Activated CD4-positive, alpha-beta T cell treated with anti-CD3 and anti-CD28 coated beads, Interleukin-2, amount 50 U/mL, for 16 hours (primary cell): ENCODE data around the gene SCIMP.
"Not testable (repeated sequence)": the region's sequence is repeated elsewhere in the genome, so short reads cannot be mapped to it uniquely, and the experiment has no call there.

Source experiments
- DNase-seq: peaks from one replicate; pipeline ENCODE4 v3.0.0-alpha.2; 2020

Gene SCIMP

DNA sequence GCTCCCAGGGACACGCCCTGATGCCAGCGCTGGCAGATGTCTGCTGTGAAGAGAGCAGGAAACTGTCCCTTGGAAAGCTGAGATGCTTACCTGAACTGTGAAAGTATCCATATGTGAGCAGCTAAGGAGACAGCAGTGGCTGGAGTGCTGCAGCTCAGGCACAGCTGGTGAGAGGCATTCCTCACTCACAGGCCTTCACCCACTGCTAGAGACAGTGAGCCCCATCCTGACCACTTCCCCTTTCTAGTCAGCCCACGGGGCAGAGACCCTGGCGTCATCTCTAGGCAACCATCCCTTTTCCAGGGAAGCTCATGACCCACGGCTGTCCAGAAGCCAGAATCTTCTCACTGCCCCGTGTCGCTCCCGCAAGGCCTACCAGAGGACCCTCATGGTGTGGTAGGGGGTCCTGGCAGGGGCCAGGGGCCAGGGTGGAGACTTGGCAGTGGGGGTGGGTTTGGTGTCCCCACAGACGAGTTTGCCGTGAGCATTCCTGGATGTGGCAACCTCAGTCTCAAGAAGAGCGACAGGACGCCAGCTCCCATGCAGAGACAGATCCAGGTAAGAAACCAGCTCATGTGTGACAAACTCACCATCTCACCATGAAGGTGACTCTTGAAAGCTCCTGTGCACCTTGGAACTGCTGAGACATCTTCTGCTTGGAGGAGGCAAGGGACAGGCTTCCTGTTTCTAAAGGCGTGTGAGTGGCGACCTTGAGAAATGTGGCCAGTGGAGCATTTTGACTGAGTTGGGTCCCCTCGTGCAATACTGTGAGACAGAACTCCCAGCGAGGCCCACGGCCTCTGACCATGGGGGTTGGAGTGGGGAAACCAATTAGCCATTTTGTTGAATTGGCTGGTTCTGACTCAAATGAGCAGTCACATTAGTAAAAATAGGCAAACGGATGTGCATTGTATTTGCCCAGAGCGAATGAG is at the start of gene SCIMP:
SCIMP (minus strand) TSS at position 216 of the 932 bp plus-strand sequence; CDS start at position 111, 105 bp downstream.
- no peak for DNase-seq

DNA sequence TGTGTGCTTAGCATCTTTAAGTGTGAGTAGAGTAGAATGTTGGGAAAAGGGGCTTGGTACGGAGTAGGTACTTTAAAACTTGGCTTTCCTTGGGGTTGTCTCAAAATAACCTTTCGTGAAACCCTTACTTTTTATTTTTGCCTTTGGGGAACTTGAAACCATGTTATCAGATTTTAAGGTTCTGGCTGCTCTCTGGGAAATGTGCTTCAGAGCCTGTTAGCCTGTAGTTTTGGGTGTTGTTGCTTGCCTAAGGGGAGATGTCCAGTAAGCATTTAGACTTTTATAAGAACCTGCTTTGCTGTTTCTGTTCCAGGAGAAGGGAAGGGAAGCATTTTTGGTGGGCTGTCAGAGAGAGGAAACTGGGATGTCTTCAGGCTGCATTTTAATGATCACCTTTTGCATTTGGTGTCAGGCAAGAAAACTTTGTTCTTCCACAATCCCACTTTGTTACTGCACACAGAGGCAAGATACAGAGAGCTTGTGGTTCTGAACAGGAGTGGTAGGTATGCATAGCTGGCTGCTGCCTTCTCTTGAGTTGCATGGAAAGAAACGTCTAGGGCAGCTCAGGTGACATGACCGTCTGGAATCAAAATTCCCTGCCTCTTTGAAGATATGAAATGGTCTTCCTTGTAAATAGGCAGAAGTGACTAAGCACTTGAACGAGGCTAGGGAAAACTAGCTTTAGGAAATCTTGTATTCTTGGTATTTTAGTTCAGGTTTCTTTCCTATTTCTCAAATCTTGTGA is 49.1 kb upstream of the SCIMP start:
- no peak for DNase-seq

DNA sequence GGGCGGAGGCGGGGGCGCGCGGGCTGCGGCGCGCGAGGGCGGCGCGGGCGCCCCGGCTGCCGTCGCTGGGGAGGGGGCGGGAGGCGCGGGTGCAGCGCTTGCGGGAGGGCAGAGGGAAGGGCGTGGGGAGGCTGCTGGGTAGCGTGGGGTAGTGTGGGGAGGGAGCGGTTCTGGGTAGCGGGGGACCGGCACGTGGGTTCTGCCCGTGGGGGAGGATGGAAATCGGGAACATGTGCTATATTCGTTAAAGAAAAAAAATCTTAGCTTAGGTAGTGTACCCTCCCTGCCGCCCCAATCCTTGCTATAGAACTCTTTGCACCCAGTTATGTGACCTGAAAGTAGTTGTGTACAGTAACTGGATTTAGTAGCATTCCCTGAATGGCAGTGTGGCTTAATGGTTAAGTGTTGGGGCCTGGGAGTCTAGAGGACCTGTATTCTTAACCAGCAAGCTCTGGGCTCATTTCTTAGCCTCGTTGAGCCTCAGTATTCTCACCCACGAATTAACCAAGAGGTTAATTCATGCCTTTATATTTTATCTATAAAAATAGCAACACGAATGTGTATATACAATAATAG is 48.1 kb upstream of the SCIMP start:
- DNase-seq, result peak; percentile 39

DNA sequence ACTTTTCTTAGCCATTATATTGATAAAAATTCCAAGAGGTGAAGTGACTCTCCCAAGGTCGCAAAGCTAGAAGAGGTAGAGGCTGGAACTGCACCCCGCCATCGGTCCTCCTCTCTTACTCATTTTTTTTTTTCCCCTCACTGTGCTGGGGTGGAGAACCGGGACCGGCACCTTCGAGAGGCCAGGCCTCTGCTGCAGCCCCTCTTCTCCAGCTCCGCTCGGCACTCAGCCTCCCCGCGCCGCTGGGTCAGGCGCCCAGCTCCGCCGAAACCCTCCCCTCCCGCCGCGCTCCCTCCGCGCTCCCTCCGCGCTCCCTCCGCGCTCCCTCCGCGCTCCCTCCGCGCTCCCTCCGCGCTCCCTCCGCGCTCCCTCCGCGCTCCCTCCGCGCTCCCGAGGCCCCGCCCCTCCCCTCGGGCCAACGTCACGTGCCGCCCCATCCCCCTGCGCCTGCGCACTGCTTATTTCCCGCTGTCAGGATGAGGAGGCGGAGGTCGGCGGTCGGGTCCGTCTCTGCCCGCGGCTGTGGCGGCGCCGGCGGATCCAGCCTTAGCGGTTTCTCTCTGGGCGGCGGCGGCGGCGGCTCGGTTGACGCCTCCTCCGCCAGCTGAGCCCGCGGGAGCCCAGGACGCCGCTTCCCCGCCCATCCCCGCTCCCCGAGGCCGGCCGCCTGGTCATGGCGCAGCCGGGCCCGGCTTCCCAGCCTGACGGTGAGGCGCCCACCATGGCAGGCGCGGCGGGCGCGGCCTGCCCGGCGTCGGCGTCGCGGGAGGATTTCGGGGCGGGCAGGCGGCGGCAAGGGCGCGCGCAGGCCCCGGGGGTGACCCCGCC is 47.4 kb upstream of the SCIMP start, which contains the start of gene RABEP1:
RABEP1 (plus strand) TSS at position 471 of the 828 bp plus-strand sequence; CDS start at position 674, 203 bp downstream.
- DNase-seq, result peak; percentile 94

DNA sequence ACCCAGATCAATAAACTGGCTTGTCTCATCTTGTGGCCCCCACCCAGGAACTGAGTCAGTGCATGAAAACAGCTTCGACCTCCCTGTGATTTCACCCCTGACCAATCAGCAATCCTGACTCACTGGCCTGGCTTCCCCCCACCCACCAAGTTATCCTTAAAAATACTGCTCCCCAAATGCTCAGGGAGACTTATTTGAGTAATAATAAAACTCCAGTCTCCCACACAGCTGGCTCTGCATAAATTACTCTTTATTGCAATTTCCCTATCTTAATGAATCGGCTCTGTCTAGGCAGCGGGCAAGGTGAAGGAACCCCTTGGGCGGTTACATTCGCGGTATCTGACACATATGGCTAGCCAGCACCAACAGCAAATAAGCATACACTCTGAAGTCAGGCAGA is 37.7 kb upstream of the SCIMP start:
- peak; percentile 23 for DNase-seq

DNA sequence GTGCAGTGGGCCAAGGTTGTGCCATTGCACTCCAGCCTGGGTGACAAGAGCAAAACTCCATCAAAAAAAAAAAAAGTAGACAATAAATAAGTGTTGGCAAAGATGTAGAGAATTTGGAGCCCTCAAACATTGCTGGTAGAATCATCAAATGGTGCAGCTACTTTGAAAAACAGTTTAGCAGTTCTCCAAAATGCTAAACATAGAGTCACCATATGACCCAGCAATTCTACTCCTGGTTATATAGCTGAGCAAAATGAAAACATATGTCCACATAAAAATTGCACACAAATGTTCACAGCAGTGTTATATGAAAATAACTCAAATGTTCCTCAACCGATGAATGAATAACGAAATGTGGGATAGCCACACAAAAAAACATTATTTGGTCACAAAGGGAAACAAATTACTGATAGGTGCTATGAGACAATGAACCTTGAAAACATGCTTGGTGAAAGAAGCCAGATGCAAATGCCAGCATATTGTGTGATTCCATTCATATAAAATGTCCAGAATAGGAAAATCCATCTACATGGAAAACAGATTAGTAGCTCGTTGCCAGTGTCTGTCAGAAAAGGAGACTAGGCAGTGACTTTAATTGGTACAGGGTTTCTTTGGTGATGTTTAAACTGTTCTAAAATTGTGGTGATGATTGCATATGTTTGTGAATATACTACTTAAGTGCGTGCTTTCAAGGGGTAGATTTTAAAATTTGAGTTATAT is 34.7 kb upstream of the SCIMP start:
- DNase-seq, result no peak

DNA sequence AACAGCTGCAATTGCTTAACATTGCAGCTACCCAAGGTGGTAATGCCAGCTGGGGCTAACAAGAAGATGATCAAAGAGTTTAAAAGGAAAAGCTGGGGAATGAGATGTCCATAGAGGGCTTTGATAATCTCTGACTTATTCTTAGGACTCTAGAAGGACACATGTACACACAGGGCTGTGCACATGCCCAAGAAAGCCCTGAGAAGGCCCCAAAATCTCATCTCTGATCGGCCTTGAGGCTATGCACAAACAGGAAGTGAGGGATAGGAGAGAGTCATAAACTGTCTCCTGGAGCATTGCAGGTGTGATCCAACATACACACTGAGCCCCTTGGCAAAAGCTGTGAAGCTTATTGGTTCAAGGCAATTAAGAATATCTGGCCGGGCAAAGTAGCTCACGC is 30.2 kb upstream of the SCIMP start:
- DNase-seq, result no peak

DNA sequence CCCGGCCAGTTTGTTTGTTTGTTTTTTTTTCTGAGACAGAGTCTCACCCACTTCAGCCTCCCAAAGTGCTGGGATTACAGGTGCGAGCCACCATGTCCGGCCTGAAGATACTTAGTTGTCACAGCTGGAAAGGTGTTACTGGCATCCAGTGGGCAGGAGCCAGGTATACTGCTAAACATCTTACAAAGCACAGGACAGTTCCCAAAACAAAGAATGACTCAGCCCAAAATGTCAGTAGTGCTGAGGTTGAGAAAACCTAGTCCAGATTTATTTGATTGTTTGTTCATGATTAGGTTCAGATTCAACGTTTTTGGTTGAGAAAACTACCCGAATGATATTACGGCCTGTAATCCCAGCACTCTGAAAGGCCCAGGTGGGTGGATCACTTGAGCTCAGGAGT is 28.8 kb upstream of the SCIMP start:
- DNase-seq, result no peak

DNA sequence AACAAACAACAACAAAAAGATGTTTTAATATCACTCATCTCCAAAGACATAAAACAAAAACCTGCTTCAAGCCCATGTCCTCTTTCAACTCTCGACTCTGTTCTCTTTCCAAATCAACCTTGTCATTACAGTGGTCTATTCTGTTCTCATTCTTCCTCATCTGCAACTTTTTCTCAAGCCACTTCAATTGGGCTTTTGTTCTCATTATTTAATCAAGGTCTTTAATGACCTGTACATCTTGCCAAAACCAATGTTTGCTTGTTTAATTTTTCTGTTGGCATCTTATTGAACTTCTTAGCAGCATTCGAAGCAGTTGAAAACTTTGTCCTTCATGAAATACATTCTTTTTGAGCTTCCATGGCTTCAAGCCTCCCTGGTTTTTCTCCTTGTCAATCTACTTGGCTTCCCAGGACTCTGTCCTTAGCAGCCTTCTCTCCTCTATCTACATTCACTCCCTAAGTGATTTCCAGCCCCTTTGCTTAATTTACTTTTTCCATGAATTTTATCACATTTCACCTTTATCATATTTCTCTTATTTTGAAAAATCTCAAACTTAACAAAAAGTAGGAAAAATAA is 27.8 kb upstream of the SCIMP start:
- DNase-seq, result no peak

DNA sequence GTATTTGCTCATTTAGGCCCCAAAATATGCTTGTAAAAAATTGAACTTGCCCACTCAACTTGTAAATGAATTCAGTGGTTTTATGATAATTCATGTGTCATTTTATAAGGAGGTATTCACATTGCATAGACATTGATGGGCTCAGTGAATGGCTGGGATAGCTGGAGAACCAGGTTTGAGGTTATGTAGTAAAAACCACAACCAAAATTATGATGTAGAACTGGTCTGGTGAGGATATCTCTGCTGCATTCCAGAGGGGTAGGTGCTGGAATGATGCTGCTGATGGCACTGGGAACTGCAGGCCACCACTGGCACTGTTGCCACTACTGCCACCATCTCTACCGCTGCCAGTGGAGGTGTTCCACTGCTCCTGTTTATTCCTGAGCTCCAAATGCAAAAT is 25.9 kb upstream of the SCIMP start:
- no peak for DNase-seq

DNA sequence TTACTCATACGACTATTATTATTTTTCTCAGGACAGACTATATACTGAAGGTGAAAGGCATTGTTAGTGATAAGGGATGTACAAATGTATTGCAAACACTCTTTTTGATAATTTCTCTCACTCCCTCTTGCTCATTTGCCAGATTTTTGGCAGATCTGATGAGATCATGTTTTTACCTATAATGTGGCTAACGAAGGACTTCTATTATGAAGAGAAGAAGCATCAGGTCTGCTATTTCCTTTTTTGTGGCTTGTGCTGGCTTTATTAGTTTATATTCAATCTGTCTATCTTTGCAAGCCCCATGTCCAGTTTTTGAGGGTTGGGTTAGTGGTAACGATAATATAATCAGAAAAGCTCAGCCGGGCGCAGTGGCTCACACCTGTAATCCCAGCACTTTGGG is 22.5 kb upstream of the SCIMP start:
- DNase-seq, result no peak

DNA sequence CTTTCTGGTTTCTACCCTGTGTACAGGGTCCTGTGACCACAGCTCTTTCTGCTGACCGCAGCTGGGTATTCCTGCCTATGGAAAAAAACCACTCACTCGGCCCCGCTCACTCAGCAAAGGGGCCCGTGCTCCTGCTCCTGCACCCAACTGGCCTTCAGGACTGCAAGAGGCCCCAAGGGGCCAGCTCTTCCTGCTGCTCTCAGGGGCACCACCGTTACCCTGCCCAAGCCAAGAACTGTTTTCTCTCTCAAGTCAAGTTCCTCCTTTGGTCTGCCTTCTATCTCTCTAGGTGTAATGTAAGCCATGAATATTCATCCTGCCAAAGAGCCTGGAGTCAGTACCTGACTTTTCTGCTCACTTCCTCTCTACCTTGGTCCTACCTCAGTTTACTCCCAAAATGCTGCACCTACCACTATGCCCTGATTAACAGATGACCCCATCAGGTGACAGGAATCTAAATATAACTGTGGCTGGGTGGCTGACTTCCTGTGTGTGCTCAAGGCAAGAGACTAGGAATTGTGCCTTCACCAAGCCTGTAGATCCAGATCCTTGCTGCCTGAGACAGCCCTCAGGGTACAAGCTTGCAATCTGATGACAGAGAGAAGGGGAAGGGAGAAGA is 20.4 kb upstream of the SCIMP start:
- DNase-seq, result no peak

DNA sequence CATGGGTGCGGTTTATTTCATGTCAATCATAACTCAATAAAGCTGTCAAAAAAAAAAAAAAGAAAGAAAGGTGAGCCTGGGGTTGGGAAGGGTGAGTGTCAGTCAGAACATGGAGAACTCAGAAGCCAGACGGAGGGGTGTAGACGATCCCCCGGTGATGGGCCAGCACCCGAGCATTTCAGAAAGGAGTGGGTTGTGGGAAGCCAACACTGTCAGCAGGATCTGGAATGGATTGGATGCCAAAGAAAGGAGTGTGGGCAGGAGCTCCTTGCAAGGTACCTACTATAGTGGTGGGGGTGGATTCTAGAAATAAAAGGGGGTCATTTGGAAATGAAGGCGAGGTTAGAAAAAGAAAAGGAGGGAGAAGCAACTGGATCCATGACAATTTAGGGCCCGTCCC is 19.8 kb upstream of the SCIMP start:
- no peak for DNase-seq

DNA sequence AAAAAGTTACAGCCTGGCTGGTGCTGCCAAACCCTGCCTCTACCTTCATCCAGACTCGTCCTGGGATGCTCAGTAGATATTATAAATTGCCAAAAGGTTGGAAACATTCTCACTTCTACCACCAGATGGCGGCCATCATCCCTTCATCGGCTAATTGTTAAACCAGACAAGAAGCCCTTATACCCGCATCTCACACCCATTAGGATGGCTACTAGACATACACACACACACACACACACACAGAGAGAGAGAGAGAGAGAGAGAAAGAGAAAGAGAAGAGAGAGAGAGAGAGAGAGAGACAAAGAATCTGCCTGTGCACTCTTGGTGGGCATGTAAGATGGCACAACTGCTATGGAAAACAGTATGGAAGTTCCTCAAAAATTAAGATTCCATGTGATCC is 15.0 kb upstream of the SCIMP start:
- peak; percentile 72 for DNase-seq

DNA sequence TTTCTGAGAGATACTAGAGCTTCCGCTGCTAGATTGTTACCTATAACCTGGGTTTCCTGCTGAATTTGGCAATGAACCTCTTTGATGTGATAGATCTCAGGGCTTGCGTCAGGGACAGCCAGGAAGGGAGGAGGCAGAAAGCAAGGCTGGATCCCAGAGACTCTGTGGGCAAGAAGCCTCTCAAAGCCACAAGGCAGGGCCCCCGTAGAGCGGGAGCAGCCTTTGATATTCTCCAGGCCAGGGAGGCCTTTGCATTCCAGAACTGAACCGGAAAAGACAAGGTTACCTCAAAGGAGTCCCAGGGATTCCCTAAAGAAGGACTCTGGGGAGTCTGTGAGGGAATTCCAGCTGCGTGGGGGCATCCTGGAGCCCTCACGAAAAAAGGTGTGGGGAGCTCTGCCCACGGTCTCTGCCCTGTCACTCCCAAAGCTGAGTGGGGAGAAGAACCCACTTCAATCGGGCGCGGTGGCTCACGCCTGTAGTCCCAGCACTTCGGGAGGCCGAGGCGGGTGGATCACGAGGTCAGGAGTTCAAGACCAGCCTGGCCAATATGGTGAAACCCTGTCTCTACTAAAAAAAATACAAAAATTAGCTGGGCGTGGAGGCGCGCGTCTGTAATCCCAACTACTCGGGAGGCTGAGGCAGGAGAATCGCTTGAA is 14.3 kb upstream of the SCIMP start:
- DNase-seq, result no peak

DNA sequence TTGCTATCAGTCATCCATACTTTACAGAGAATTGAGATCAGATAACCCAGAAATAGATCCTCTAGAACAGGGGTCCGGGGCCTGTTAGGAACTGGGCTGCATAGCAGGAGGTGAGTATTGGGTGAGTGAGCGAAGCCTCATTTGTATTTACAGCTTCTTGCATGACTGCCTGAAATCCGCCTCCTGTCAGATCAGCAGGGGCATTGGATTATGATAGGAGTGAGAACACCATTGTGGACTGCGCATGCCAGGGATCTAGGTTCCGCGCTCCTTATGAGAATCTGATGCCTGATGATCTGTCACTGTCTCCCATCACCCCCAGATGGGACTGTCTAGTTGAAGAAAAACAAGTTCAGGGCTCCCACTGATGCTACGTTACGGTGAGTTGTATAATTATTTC is 13.0 kb upstream of the SCIMP start:
- no peak for DNase-seq

DNA sequence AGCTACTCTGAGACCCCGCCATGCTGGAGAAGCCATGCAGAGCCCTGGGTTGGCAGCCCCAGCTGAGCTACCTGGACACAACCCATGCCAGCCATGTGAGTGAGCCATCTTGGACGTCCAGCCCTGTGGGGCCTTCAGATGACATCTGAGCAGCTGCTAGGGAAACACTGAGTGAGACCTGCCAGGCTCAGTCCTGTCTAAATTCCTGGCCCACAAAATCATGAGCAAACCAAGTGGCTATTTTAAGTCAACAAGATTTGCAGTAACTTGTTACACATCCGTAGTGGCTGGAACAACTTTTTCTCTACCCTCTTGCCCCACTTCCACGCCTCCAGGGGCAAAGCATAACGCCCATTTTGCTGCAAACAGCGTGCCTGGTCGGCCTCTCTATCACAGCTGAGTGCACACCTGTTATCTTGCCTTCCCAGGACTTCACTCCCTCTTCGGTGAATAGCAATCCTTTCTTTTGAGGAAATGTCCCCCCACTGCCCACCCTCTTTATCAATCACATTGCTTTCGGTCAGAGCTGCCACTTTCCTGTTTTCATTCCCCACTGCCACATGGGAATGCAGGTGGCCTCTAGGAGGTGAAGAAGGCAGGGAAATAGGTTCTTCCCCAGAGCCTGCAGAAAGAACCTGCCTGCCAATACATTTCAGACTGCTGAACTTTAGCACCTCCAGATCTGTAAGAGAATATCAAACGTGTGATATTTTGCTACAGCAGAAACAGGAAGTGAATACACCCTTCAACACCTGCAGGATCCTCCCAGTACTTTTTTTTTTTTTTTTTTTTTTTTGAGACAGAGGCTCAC is 7.4 kb upstream of the SCIMP start:
- no peak for DNase-seq

DNA sequence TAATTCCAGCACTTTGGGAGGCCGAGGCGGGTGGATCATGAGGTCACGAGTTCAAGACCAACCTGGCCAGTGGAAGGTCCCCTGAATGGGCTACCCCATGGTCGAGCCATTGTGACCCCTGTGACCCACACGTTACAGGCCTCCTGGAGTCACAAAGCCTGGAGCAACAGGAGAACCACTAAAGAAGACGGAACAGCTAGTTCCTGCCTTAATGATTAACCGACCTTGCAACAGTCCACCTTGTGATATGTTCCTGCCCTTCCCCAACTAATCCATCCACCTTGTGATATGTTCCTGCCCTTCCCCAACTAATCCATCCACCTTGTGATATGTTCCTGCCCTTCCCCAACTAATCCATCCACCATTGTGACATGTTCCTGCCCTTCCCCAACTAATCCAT is 5.1 kb upstream of the SCIMP start:
- not testable (repeated sequence) for DNase-seq

DNA sequence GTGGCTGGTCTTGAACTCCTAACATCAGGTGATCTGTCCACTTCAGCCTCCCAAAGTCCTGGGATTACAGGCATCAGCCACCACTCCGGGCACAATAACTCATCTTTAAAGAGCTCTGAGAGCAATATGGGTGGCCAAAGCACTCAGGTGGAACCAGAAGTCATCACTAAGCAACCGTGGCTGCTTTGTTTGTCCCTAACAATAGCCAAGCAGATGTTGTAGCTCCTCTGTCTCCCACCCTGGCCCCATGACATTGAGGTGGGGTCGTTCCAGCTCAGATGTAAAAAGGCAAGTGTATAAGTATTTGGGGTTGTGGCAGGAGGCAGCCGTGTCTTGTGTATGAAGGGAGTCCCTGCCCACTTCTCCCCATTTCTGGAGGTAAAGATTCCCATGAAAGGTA is 3.7 kb upstream of the SCIMP start:
- DNase-seq, result no peak

DNA sequence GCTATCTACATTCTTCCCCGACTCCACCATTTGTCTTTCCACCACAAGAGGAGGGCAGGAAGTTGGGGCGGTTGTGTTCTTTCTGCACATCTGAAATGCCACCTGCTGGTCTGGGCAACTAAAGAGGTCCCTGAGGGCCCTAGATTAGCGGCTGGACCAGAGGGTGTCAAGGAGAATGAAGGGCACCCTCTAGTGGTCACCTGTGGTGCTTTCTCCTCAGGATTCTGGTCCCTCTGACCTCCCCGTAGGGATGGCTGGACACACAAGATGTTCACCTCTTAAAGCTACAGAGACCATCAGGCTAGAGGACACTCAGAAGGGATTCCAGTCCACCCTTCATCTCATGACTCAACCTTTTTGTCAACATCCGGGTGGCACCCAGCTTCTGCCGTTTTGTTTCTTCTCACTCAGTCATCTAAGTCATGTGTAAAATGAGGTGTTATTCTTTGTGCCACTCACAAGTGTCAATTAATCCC is 2.9 kb upstream of the SCIMP start:
- peak; percentile 59 for DNase-seq
